Stromal cell of bone marrow (primary cell): Measurements from ENCODE around the gene VPS13D.

Experiments used
- DNase-seq: peaks from one replicate; pipeline ENCODE4 v3.0.0-alpha.2; 2012; ENCODE audit warnings: low read depth

The VPS13D gene, protein sequence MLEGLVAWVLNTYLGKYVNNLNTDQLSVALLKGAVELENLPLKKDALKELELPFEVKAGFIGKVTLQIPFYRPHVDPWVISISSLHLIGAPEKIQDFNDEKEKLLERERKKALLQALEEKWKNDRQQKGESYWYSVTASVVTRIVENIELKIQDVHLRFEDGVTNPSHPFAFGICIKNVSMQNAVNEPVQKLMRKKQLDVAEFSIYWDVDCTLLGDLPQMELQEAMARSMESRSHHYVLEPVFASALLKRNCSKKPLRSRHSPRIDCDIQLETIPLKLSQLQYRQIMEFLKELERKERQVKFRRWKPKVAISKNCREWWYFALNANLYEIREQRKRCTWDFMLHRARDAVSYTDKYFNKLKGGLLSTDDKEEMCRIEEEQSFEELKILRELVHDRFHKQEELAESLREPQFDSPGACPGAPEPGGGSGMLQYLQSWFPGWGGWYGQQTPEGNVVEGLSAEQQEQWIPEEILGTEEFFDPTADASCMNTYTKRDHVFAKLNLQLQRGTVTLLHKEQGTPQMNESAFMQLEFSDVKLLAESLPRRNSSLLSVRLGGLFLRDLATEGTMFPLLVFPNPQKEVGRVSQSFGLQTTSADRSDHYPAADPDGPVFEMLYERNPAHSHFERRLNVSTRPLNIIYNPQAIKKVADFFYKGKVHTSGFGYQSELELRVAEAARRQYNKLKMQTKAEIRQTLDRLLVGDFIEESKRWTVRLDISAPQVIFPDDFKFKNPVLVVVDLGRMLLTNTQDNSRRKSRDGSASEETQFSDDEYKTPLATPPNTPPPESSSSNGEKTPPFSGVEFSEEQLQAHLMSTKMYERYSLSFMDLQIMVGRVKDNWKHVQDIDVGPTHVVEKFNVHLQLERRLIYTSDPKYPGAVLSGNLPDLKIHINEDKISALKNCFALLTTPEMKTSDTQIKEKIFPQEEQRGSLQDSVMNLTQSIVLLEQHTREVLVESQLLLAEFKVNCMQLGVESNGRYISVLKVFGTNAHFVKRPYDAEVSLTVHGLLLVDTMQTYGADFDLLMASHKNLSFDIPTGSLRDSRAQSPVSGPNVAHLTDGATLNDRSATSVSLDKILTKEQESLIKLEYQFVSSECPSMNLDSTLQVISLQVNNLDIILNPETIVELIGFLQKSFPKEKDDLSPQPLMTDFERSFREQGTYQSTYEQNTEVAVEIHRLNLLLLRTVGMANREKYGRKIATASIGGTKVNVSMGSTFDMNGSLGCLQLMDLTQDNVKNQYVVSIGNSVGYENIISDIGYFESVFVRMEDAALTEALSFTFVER (N-terminal part only)

DNA sequence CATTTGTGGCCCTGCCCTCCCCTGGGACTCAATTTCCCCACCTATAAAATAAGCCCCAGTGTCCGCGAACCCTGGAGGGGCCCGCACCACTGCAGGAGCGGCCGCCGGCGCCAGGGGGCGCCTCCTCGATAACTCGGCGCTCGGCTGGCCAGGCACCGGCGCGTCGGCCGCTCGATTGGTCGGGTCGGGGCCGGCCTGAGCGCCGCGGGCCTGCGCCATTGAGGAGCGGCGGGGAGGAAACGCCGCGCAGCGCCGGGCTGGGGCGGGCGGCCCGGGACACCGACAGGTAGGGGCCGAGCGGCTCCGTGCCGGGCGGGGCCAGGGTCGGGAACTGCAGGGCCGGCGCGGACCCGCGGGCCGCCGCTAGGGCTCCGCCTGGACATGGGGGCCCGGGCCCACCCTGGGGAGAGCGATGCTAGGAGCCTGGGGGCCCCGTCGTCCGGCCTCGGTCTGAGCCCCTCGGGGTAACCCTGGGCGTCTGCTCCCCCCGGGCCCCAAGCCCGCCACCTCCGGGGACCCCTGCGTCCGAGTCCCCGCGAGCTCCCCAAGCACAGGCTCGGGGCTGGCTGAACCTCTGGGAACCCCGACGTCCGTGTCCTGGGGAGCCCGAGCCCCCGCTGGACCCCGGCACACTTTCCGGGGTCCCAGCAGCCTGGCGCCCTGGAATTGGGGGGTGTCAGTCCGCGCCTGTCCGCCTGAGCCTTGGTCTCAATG is at the start of gene VPS13D:
Gene VPS13D, plus strand, starts transcription at position 196 of the 714 bp plus-strand sequence. CDS start 4,237 bp downstream, outside the sequence.
- peak; percentile 63 for DNase-seq

DNA sequence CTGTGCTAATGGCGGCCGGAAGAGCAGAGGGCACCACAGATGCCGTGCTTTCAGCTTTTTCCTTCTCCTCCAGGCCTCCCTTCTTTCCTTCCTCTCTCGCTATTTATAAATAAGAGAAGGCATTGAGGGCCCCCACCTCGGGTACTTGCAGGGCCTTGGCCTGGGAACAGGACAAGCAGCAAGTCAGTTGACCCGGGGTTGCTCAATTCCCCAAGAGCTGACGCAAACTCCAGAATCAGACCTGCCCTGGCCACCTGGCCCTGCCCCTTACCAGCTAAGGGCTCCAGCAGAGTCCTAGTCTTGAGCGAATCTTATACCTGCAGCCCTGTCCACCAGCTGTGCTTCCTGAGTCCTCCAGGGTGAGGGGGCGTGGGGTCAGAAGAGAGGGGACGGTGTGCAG is 49.5 kb upstream of the VPS13D start:
- DNase-seq = no peak

DNA sequence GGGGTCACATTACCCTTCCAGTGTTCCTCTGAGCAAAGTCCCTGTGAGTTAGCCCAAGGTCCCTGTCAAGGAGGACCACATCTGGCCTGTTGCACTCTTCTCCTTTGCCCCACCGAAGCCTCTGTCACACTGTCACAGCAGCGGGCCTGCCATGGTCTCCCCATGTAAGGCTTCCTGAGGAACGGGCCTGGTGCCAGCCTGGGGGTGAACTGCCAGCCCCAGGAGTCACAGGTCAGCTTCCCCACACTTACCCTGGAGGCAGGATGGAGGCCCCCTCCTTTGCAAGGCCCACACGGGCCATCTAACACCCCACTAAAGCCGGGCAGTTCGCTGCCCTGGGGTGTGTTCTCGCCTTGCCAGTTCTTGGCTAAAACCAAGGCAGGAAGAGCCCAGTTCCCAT is 48.9 kb upstream of the VPS13D start:
- DNase-seq = no peak

DNA sequence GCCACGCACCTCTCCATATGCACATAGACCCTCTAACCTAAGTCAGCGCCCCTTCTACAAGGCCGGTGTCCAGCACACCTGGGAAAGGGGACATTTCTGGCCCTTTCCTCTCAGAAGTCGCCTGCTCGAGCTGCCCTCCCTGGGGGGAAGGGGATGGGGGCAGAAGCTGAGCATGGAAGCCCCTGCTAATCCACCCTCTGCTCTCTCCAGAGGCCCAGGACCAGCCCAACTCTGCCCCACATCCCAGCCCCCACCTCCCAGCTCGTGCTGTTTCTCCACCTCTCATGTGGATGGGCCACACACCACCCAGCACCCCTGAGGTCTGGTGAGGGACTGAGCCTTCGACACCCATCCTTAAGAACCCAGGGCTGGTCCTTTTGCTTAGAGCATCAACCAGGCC is 48.3 kb upstream of the VPS13D start:
- no peak for DNase-seq

DNA sequence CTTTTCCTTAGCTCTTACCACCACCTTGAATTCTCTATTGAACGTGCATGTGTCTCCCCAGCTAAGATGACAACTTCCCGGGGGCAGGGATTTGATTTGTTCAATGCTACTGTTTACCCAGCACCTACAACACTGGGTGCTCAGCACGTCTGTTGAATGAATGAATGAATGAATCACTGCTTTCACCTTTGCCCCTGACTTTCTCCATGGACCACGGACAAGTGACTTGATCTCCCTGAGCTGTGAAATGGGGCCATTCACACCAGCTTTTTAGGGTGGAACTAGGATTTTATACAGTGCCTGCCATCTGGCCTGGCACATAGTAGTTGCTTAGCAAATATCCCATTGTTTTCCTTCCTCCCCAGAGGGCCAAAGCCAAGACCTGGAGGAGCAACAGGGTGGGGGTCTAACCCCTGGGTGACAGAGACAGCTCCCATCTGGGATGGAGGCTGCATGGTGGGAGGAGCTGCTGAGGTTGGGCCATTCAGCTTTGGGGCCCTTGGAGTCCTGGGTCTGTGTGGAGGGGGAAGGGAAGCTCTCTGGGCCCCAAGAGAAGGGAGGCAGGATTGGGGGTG is 47.3 kb upstream of the VPS13D start:
- no peak for DNase-seq

DNA sequence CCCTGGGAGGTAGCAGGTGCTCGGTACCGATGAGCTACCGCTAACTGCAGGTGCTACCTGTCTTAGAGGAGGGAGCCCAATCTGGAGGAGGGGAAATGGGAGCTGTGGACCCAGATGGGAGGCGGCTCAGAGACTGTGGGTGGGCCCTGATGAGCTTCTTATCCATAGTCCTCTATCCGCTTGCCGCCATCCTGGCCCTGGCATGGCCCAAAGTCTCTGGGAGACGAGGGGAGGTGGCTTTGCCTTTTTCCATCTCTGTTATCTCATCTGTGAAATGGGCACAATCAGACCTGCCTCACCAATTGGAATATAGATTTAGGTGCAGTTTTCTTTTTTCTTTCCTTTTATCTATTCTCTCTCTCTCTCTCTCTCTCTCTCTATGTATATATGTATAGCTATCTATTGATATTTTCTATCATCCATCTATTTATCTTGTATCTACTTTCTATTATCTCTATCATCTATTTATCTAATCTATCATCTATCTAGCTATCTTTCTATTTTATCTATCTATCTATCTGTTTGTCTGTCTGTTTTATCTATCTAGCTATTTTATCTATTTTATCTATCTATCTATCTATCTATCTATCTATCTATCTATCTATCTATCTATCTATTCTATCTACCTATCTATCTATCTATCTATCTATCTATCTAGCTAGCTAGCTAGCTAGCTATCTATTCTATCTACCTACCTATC is 46.6 kb upstream of the VPS13D start:
- no peak for DNase-seq

DNA sequence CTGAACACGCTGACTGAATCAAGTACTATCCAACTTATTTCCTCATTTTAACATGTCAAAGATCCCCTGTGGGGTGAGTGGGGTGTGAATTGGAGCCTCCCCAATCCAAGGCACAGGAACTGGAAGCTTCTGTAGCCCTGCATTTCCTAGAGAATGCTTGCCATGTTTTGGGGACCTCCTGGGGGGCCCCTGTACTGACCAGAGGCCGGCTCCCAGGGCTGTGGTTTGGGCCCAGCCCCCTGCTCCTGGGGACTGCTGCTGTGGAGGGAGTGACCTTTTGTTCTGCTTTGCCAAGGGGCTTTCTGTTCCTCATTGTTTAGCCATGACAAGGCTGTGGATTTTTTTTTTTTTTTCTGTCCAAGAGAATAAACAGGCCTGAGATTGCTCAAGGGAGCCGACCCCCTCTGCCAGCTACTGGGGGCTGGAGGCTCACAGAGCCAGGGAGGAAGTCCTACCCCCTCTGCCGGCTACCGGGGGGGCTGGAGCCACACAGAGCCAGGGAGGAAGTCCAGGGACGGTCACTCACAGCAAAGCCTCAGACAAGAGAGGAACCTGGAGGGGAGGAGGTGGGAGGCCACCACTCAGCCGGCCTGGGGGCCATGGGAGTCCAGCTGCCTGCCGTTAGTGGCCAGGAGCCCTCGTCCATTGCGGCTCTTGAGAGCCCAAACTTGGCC is 45.7 kb upstream of the VPS13D start:
- DNase-seq = peak; percentile 35

DNA sequence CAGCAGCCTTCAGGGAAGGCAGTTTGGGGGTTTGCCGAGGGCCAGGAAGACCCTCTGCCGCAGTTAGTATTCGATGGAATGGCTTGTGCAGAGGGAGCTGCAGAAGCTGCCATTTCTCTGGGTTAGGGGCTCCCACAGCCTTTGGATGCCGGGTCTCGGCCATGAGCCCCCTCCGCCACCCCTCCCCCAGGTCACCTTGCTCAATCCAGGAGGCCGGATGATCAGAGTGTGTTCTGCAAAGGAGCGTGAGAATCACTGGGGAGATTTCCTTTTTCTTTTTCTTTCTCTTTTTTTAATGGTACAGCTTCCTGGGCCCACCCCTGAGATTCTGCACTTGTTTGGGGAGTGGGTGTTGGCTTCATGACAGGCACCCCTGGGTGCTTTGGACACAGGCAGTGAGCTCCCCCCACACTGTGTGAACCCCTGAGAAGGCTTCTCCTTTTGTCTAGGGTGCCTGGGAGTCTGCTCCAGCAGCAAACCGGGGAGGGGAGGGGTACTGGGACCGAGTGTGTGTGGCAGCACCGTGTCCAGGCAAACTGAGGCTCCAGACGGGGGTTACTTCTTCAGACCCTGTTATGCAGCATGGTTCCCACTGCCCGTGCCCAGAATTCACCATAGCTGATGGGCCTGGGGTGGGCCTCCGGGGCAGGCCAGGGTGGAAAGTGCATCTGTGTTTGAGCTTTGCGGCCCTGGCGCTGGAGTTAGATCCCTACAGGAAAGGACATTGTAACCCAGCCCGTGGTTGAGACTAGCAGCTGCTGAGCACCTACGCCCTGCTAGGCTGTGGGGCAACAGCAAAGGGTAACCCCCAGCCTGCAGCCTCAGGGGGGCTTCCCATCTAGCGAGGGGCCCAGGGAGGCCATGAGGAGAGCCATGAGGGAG is 44.6 kb upstream of the VPS13D start:
- no peak for DNase-seq

DNA sequence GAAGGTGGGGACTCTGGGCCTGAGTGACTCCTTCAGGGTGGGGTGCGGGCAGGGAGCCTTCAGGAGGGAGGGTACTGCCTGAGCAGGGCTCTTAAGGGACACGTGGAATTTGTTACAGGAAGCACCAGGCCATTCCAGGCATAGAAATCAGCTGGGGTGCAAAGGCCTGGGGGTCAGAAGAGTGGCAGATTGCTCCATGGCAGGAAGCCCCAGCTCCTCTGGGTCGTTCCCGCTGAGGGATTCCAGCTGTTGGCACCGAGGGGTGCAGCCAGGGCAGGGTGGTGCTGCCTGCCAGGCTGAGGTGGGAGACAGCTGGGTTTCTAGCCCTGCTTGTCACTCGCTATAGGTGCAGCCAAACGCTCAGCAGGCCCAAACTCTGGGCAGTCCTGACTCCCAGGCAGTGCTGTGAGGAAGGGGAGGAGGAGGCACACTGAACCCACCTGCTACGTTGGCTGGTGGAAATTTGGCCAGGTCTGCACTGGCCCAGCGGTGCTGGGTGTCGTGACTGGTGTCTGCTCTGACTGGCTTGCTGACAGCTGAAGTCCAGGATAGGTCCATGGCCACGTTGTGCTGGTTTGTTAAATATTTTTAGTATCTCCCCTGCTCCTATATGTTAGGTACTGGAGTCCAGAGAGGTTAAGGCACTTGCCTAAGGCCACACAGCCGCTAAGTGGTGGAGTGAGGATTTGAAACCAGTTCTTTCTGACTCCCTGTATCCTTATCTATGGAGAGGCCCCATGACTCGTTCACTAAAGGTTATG is 43.7 kb upstream of the VPS13D start:
- no peak for DNase-seq

DNA sequence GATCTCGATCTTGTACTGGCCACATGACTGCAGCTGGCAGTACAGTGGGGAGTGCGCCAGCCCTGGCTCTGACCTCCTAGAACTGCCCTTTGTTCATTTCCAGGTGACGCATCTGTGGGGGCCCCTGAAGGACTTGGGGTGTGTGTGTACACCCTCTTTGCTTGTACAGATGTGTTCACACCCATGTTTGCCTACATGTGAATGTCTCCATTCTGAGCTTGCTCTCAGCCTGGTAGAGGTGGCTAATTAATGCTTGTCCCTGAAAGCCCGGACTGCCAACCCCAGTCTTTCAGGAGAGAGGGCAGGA is 43.2 kb upstream of the VPS13D start:
- no peak for DNase-seq

DNA sequence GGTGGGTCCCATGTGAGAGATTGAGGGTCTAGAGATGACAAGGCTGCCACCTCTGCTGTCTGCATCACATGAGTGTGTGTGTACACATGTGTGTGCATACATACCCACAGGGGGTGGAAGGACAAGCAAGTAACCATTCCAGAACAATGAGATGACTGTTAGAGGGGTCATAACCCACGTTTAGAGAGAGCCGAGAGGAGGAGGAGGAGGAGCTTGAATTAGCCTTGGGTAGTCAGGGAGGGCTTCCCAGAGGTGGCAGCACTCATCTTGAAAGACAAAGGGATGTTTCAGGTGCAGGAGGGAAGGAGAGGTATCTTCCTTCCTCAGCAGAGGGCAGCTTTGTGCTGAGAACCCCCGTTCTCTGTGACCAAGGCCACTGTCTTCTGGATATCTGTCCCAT is 41.7 kb upstream of the VPS13D start:
- no peak for DNase-seq

DNA sequence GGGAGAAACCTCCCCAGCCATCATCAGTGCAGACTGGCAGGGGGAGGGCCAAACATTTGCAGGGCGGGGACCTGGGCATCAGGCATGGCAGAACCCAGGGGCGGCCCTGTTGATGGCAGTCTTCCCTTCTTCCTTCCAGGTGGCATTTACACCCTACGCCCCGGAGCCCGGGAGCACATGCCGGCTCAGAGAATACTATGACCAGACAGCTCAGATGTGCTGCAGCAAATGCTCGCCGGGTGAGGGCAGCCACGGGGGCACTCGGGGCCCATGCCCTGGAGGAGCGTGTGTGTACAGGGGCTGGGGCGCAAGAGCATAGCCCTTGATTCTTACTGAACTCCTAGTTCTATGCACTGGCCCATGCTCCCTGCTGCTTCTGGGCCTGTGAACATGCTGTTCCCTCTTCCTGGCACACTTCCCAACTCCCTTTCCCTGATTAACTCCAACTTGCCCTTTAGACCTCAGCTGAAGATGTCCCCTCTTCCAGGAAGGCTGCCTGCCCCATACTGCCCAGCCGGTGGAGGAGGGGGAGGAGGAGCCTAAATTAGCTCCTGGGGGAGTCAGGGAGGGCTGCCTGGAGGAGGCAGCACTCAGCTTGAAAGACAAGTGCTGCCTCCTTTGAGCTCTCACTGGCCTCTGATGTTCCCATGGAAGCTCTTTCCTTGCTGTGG is 41.0 kb upstream of the VPS13D start:
- DNase-seq = no peak

DNA sequence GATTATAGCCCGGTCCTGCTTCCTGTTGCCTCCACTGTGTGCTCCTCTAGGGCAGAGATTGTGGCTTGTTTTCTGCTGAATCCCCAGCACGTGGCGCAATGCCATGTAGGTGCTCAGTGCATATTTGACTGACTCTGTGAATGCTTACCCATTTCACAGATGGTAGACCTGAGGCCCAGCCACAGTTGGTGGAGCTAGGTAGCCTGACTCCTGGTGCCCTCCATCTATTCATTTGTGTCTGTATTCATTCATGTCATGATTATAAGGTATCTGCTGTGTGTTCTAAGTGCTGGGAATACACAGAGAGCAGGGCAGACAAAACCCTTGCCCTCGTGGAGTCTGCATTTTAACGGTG is 40.5 kb upstream of the VPS13D start:
- no peak for DNase-seq

DNA sequence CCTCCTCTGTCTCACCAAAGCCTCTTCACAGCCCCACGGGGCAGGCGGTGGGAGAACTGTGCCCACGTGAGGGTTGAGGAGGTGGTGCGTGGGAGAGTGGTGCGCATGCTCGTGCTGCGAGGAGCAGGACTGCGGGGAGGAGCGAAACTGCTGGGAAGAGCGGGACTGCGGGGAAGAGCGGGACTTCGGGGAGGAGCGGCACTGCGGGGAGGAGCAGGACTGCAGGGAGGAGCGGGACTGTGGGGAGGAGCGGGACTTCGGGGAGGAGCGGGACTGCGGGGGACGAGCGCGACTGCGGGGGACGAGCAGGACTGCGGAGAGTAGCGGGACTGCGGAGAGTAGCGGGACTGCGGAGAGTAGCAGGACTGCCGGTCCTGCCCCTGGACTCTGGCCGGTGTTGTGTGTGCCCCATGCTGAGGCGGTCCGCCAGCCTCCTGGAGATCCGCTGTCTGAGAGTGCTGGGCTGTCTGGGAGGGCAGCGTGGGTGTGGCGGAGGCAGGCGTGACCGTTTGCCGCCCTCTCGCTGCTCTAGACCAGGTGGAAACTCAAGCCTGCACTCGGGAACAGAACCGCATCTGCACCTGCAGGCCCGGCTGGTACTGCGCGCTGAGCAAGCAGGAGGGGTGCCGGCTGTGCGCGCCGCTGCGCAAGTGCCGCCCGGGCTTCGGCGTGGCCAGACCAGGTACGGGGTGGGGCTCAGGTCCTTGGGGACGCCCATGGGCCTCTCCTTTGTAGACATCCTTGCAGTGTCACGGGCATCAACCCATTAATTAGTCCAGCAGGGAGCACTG is 38.4 kb upstream of the VPS13D start:
- DNase-seq = no peak

DNA sequence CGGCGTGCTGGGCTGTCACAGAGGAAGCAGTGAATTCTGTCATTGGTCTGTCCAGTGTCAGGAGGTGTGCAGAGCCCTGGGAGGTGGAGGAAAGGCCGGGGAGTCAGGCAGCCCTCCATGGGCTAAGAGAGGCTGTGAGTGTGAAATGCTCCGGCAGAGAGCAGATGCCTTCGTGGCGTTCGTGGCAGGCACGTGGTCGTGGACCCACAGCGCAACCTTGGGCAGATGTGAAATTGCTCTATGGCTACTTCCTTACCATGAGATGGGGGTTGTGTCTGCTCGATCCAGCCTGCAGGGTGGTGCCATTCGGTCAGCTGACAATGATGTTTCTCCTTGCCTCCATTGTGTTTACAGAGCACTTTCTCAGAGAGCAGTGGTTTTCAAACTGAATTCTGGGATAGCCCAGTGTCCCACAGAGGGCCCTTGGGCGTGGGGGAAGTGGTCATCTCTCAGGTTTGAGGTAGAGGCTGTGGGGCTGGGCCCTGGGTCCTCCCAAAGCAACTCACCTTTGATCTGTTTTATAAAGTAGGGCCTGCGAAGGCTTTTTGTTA is 35.1 kb upstream of the VPS13D start:
- no peak for DNase-seq

DNA sequence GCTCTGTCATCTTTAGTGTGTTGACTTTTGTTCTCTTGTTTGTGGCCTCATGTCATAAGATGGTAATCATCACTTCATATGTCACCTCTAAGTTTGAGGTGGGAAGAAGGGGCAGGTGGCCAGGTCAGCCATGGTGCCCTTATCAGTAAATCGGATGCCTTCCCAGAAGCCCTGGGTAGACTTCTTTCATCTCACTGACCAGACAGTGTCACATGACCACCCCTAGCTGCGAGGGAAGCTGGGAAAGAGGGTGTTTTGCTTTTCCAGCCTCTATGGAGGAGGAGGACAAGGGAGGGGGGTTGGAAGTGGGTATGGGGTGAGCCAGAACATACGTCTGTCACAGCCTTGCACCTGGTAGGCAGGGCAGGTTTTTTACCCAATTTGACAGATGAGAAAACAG is 34.4 kb upstream of the VPS13D start:
- DNase-seq = no peak
